GM21529 (cell line): ENCODE measurements around the gene RXRA.

Experiments used
- ATAC-seq: cut with Tn5 transposase; IDR thresholded peaks from one replicate; pipeline ENCODE4 v1.9.1; 2021; ENCODE audit not compliant: unreplicated experiment

The RXRA gene

GRCh38 chr9:134335486-134336220 is 9.4 kb downstream of the RXRA start:
- no peak for ATAC-seq

GRCh38 chr9:134336228-134336627 is 10.0 kb downstream of the RXRA start:
- ATAC-seq: no peak

DNA sequence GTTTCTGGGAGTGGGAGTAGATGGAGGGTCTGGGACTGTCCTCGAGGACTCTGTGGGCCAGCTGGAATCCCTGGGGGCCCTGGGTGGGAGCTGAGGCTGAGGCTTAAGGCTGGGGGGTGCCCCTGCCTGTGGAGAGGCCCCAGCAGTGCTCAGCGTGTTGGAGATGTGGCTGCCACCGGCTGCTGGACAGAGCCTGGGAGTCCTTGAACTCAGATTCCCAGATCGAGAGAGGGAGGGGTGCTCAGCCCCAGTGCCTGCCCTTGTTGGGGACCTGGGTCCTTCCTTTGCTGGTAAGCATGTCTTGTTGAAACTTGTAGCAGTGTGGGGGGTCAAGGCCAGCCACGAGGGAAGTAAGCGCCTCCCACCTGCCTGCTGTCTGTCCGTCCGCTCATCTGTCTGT is 10.7 kb downstream of the RXRA start:
- no peak for ATAC-seq

DNA sequence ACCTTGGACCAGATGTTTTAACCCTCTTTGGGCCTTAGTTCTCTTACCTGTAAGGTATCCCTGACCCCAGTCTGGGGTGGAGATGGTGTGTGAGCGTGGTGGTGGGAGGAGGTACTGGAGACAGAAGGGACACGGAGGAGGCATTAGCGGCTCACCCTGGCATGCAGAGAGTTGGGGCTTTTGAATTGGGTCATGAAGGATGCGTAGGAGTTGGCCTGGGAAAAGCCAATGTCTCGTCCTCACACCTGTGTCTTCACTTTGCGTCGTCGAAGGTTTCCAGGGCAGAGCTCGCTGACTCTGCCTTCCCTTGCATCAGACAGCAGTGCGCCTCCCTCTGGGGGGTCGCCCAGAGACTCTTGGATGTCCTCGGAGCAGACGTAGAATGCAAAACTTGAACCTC is 11.2 kb downstream of the RXRA start:
- no peak for ATAC-seq

- no peak for ATAC-seq
Observed at GRCh38 chr9:134338394-134339182, 12.3 kb downstream of the RXRA start.

- no peak for ATAC-seq
Observed at GRCh38 chr9:134339183-134339806, 13.0 kb downstream of the RXRA start.

DNA sequence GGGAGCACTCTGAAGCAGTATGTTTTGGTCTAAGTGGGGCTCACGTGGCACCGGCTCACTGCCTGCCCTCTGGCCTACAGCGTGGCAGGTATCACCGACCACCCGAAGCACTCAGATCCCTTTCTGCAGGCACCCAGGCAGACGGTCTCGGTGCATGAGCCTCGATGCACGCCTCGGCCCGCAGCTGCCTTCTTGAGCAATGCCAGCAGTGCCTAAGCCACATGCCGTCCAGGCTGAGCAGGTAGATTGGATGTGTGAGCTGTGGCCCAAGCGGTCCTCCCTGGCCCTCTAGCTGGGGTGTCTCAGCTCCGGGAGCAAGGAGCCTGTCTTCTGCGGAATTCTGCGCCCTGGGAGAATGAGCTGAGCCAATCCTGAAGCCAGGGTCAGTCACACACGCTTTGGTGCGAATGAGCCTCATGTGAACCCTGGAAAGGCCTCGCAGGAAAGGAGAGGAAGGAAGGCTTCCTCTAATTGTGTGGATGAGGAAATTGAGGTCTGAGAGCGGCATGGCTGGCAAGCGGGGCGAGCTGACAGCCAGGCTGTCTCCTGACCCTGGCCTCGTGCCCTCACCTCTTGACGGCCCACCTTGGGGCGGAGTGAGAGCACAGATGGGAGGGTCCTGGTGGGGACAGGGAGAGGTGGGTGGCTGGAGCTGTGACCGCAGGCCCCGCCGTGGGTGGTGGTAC is 14.4 kb downstream of the RXRA start:
- ATAC-seq: no peak

GRCh38 chr9:134341306-134341705 is 15.1 kb downstream of the RXRA start:
- ATAC-seq: no peak

- ATAC-seq: no peak
Observed at GRCh38 chr9:134341929-134342745, 15.9 kb downstream of the RXRA start.

DNA sequence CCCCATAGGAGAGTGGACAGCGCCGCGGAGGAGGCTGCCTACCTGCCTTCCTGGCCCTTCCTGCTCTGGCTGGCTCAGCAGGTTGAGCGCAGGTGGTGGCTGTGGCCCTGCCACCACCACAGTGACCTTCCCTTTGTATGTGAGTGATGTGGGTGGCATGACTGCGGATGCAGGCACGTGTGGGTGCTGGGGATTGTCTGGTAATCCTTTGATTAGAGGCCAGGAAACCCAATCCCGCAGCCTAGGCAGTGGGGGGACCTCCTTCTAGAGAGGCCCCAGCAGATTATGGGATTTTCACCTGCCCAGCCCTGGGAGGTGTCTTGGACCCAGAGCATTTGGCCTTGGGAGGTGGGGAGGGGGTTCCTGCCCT is 16.5 kb downstream of the RXRA start:
- no peak for ATAC-seq

GRCh38 chr9:134343637-134344036 is 17.4 kb downstream of the RXRA start:
- no peak for ATAC-seq

DNA sequence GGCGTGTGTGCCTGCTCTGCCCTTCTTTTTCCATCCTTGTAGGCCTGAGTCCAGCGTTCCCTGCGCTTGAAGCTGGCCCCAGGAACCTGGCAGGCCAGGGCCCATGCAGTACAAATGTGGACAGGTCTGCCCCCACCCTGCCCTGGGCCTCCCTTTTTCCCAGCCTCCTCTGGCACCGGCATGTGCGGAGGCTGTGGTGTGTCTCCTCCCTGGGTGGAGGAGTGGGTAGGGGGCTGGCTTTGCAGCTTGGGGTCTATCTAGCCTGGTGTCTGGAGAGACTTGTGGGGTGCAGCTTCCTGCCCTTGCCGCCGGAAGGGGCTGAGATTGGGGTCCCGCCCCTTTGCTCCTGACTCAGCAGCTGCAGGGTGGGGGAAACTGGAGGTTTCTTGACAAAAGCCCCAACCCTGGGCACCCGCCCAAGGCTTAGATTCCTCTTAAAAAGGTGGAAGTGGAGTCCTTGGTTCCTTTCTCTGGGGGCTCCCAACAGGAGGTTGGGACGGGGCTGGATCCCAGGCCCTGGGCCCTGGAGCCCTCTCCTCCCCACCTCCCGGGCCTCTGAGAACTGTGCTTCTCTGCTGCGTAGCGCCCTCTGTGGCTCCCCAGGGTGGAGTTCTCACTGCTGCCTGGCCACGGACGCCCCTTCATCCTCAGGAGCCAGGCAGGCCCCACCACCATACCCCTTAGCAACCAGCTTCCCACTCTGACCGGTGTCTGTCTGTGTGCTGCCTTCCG is 18.0 kb downstream of the RXRA start:
- ATAC-seq: no peak

DNA sequence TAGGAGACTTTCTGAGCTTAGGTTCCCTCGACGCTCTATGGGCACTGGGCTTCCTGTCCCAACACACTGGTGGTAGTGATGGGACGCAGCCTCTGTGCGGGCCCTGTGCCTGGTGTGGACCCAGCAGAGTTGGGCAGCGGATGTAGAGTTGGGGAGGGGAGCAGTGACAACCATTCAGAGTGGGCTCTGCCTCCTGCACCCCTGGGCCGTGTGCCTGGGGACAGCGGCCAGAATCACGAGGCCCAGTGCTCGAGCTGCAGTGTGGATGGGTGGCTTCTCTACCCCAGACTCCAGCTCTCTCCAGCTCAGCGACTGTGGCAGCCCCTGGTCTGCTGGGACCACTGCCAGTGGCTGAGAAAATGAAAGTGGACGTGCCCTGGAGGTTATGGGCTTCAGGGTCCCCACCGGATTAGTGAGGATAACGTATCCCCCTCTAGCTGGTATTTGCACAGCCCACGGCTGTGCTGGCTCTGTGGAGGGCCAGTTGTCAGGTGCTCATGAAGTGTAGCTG is 18.6 kb downstream of the RXRA start:
- no peak for ATAC-seq

- ATAC-seq: no peak
Observed at GRCh38 chr9:134345737-134346136, 19.5 kb downstream of the RXRA start.

DNA sequence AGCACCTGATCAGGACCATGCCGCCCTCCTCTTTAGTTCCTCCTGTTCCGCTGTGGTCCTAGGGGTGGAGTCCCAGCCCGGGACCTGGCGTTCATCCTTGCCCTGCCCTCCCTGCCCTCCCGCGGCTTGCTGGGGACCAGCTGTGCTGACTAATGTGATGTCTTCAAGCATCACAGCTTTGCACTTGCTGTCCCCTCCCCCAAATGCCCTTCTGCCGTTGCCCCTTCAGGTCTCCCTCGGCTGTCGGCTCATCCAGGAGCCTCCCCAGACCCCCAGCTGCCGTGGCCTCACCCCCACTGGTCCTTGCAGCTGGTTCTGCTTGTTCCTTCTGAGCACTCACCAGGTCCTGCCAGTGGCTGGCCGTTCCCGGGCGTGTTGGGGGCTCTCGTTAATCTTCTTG is 19.9 kb downstream of the RXRA start:
- ATAC-seq: no peak

DNA sequence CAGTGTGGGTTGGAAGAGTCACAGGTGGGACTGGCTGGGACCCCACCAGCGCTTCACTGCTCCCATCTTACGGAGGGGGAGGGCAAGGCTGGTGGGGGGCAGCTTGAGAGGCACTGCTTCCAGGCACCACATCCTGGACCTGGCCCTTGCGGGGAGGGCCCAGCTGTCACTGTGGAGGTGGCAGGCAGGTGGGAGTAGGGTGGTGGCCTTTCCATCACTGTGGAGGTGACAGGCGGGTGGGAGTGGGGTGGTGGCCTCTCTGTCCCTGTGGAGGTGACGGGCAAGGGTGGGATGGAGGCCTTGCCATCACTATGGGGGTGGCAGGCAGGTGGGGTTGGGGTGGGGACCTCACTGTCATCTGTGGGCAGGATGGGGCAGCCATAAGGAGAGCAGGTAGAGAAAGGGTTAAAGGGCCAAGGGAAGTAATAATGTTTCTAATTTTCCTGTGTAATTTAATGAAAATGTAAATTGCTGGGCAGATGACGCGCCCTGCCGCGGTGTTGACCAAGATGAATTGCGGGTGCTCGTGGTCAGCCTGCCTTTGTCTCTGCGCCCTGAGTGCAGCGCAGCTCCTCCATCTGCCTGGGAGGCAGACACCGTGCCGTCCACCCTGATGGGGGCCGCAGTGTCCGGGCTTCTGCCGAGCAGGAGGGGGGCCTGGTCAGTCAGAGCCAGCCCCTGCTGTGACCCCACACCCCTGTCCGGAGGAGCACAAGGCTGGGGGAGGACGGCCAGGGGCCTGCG is 20.8 kb downstream of the RXRA start:
- no peak for ATAC-seq

- no peak for ATAC-seq
Observed at GRCh38 chr9:134347996-134348395, 21.7 kb downstream of the RXRA start.

DNA sequence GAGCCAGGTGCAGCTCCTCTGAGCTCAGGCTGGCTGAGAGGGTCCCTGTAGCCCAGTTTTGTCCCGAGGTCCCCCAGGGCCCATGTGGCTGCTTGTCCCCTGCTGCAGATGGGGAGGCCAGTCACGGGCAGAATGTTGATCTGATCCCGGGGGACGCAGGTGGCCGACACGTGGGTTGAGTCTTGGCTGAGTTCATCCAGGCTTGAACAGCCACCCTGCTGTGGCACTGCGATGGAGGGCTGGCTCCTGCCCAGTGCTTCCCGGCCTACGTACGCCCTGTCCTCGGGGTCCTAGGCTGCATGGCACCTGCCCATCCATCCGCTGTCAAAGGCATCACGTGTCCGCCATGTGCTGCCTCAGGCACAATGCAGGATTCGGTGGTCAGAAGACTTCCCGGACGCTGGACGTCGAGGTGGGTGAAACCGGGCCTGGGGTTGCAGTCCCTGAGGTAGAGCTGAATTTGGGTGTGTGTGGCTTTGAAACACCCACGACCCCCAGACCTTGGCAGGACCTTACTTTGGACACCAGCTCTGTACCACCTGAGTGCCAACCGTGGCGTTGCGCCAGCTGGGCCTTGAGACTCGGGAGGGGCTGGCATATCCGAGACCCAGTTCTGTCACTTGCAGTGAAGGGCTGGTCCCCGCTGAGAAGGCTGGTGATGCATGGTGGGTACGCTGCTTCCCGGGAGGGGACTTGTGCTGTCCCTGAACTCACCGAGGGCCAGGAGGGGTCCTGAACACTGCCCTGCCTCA is 22.3 kb downstream of the RXRA start:
- no peak for ATAC-seq
